Measurements from ENCODE around the gene CDH12.
"Not testable (repeated sequence)": the region's sequence is repeated elsewhere in the genome, so short reads cannot be mapped to it uniquely, and the experiment has no call there.

DNA sequence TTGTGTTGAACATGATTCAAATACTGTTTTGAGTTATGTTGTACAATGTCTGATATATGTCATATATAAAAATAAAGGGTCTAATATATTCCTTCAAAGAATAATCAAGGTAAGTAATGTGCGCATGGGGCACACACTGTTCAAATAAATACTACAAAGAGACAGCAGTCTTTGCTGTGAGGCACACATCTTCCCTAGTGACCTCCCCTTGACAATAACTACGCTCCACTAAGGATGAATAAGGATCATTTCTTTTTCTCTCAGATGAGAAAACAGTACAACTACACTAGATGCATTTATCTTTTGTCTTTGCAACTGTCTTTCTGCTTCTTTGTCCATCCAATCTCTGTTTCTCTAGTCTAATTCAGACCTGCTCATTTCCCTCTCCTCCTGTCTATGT is 684.4 kb downstream of the CDH12 start:
- TF ChIP-seq, protein P1, sequence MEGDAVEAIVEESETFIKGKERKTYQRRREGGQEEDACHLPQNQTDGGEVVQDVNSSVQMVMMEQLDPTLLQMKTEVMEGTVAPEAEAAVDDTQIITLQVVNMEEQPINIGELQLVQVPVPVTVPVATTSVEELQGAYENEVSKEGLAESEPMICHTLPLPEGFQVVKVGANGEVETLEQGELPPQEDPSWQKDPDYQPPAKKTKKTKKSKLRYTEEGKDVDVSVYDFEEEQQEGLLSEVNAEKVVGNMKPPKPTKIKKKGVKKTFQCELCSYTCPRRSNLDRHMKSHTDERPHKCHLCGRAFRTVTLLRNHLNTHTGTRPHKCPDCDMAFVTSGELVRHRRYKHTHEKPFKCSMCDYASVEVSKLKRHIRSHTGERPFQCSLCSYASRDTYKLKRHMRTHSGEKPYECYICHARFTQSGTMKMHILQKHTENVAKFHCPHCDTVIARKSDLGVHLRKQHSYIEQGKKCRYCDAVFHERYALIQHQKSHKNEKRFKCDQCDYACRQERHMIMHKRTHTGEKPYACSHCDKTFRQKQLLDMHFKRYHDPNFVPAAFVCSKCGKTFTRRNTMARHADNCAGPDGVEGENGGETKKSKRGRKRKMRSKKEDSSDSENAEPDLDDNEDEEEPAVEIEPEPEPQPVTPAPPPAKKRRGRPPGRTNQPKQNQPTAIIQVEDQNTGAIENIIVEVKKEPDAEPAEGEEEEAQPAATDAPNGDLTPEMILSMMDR (IDR thresholded peaks at IDR 0.05), result not testable (repeated sequence)
- TF ChIP-seq EP300, POLR2A (IDR thresholded peaks at IDR 0.05): not testable (repeated sequence)

All from suprapubic skin (tissue), 3 donors.